Measurements from ENCODE around the gene SPRR1B.
"Not testable (repeated sequence)": the region's sequence is repeated elsewhere in the genome, so short reads cannot be mapped to it uniquely, and the experiment has no call there.

SPRR1B gene

GRCh38 chr1:153049211-153049610 lies 18.2 kb downstream of the SPRR1B start:
- no peaks in the 10 kb centered on the region for H3K27me3 ChIP-seq (ENCODE audit: insufficient read depth, low read depth, severe bottlenecking)
- TF ChIP-seq, protein P1, sequence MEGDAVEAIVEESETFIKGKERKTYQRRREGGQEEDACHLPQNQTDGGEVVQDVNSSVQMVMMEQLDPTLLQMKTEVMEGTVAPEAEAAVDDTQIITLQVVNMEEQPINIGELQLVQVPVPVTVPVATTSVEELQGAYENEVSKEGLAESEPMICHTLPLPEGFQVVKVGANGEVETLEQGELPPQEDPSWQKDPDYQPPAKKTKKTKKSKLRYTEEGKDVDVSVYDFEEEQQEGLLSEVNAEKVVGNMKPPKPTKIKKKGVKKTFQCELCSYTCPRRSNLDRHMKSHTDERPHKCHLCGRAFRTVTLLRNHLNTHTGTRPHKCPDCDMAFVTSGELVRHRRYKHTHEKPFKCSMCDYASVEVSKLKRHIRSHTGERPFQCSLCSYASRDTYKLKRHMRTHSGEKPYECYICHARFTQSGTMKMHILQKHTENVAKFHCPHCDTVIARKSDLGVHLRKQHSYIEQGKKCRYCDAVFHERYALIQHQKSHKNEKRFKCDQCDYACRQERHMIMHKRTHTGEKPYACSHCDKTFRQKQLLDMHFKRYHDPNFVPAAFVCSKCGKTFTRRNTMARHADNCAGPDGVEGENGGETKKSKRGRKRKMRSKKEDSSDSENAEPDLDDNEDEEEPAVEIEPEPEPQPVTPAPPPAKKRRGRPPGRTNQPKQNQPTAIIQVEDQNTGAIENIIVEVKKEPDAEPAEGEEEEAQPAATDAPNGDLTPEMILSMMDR (IDR thresholded peaks at IDR 0.05; ENCODE audit: low read depth, low read length) = no peak
- no peaks in the 10 kb centered on the region for H3K36me3 ChIP-seq
- no peak overlapping the region for H3K27ac ChIP-seq
- no peak overlapping the region for H3K4me3 ChIP-seq (ENCODE audit: low read depth, low read length)
- DNase-seq = no peak
- no peaks in the 10 kb centered on the region for H3K9me3 ChIP-seq (ENCODE audit: severe bottlenecking)

GRCh38 chr1:153056111-153056510 lies 25.1 kb downstream of the SPRR1B start:
- H3K27me3 ChIP-seq (ENCODE audit: insufficient read depth, low read depth, severe bottlenecking); DNase-seq; H3K27ac ChIP-seq; H3K36me3 ChIP-seq; H3K9me3 ChIP-seq (ENCODE audit: severe bottlenecking); H3K4me3 ChIP-seq (ENCODE audit: low read depth, low read length): not testable (repeated sequence)

DNA sequence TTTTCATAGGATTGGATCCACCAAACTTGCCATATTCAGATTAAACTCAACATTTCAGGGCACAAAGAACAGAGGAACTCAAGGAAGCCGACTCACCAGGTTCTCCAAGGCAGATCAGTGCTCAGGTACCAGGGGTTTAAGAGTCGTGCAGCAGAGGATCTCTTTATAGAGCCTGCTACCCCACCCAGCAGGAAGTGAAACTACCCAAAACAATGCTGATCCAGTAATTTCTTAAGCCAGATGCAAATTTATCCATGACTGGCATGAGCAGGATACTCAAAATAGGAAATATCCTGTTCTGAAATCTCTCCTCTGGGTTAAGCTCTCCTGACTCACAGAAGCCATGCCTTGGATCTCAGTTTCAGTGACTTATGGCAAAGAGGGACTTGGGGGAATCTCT lies 26.4 kb downstream of the SPRR1B start, which contains the start of gene SPRR2A:
Gene SPRR2A (minus strand): TSS at position 138 of the 400 bp plus-strand sequence. CDS start 777 bp downstream, outside the sequence.
- no peaks in the 10 kb centered on the region for H3K27me3 ChIP-seq (ENCODE audit: insufficient read depth, low read depth, severe bottlenecking)
- no peaks in the 10 kb centered on the region for H3K36me3 ChIP-seq
- H3K9me3 ChIP-seq (ENCODE audit: severe bottlenecking) = no peaks in the 10 kb centered on the region
- H3K4me3 ChIP-seq (ENCODE audit: low read depth, low read length) = no peak within 1 kb of the TSS
- H3K27ac ChIP-seq = no peak within 1 kb of the TSS
- TF ChIP-seq, protein P1 (IDR thresholded peaks at IDR 0.05; ENCODE audit: low read depth, low read length) = no peak
- no peak for DNase-seq

- no peak for DNase-seq
- Histone ChIP-seq H3K27ac (no peak overlapping the region), H3K36me3 (no peaks in the 10 kb centered on the region), H3K4me3 (ENCODE audit: low read depth, low read length) (no peak overlapping the region), H3K9me3 (ENCODE audit: severe bottlenecking) (no peaks in the 10 kb centered on the region), H3K27me3 (ENCODE audit: insufficient read depth, low read depth, severe bottlenecking) (no peaks in the 10 kb centered on the region)
- TF ChIP-seq, protein P1 (IDR thresholded peaks at IDR 0.05; ENCODE audit: low read depth, low read length) = no peak
These were observed 27.2 kb downstream of the SPRR1B start for GRCh38 chr1:153058154-153058553.

DNA sequence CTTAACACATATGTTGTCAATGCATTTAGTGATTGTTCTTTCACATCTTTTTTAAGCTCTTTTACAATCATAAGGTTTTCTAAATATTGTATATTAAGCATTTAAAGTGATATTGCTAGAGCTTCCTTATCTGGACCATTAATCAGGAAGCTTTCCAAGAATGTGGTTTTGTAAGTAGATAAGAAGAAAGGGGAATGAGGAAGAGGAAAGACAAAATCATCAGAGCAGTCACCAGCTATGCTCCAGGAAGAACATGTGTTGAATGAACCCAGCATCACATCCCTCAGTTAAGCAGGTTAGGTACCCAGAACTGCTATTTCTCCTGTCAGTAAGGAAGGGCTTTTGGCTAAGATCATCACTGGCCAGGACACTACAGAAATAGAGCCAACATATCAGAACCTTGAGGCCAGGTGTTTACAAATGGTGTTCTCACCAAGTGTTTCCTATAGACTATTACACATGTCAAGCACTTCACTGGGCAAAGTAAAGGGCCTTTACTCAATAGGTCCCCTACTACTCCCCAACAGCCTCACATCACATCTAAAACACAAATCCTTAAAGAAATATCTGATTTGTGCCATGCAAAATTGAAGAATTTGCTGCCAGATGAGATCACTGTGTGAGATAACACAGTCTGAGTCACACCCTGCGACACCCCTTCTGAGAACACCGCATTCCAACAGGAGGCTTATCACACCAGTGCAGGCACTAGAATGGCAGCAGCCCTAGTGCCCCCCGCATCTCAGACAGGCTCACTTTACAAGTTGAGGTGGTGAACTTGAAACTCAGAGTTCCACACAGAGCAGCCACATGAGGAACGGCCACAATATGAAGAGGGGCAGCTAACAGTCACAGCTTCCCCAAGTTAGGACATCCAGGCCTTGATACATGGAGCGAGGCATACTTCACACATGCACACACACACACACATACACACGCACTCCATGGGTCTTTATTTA lies 28.1 kb downstream of the SPRR1B start:
- H3K27ac ChIP-seq = no peak overlapping the region
- TF ChIP-seq, protein P1 (IDR thresholded peaks at IDR 0.05; ENCODE audit: low read depth, low read length) = no peak
- no peaks in the 10 kb centered on the region for H3K36me3 ChIP-seq
- H3K4me3 ChIP-seq (ENCODE audit: low read depth, low read length) = no peak overlapping the region
- DNase-seq = no peak
- no peaks in the 10 kb centered on the region for H3K9me3 ChIP-seq (ENCODE audit: severe bottlenecking)
- no peaks in the 10 kb centered on the region for H3K27me3 ChIP-seq (ENCODE audit: insufficient read depth, low read depth, severe bottlenecking)

GRCh38 chr1:153070243-153070642 lies 39.2 kb downstream of the SPRR1B start:
- TF ChIP-seq, protein P1 (IDR thresholded peaks at IDR 0.05; ENCODE audit: low read depth, low read length) = no peak
- Histone ChIP-seq H3K9me3 (ENCODE audit: severe bottlenecking) (no peaks in the 10 kb centered on the region), H3K27ac (no peak overlapping the region), H3K27me3 (ENCODE audit: insufficient read depth, low read depth, severe bottlenecking) (no peaks in the 10 kb centered on the region), H3K4me3 (ENCODE audit: low read depth, low read length) (no peak overlapping the region), H3K36me3 (no peaks in the 10 kb centered on the region)
- no peak for DNase-seq

Data from WERI-Rb-1 (cell line).